HepG2 (cell line): ENCODE results near the gene DENND5B. TPM values are rescaled to one million over a fixed set of nuclear protein-coding genes. Genes with fewer than 3 reads are reported as not detected.
"Not testable (repeated sequence)": the region's sequence is repeated elsewhere in the genome, so short reads cannot be mapped to it uniquely, and the experiment has no call there.

Experiments
- ATAC-seq: fragments of 200-7000 bp; cut with Tn5 transposase; 3 replicates; pipeline ENCODE4 v1.9.1; 2020; ENCODE audit warnings: mild to moderate bottlenecking, moderate library complexity
- BruUV-seq: library from RNA; stranded (reverse); fragments of 400-500 nt; replicated peaks from 2 replicates; lab custom pipeline; 2021; lab: Mats Ljungman, UMichigan
- CTCF ChIA-PET: fragments of 300-600 bp; formaldehyde crosslinking; extraction: SDS; loops from one replicate; lab custom pipeline; 2021; ENCODE audit warnings: low total read pairs, inconsistent platforms, low intra/inter-chr PET ratio; lab: Yijun Ruan, JAX
- POLR2A ChIA-PET: fragments of 350-600 bp; sonication (Branson Sonifier 250); formaldehyde crosslinking; loops from one replicate; lab custom pipeline; 2020; ENCODE audit warnings: antibody characterized with exemption, inconsistent platforms; lab: Yijun Ruan, JAX
- DNase-seq: peaks from one replicate; pipeline ENCODE4 v3.0.0-alpha.2; 2015; ENCODE audit warnings: low spot score
- FAIRE-seq: peaks from 3 replicates; lab custom pipeline; 2011; peaks lifted over from hg19 to GRCh38; lab: Jason Lieb, UNC
- H2AFZ ChIP-seq: one replicate; pipeline ENCODE4 v1.6.1; 2011; ENCODE audit warnings: low read length, inconsistent platforms
- H3K27ac ChIP-seq: fragments of 300-600 bp; 3 replicates; pipeline ENCODE4 v1.8.0; 2011; ENCODE audit warnings: mixed run types, mild to moderate bottlenecking, mixed read lengths, low read length, inconsistent platforms; ENCODE audit not compliant: insufficient read depth; ENCODE audit errors: extremely low read length
- H3K27me3 ChIP-seq, 2 experiments: fragments of 200-600 bp in 1 of 2; 2 replicates in 1 of 2; 3 replicates in 1 of 2; pipeline versions ENCODE4 v1.6.0 to v1.8.0; 2011; ENCODE audit warnings: low read length in 2 of 2, mild to moderate bottlenecking in 2 of 2, moderate library complexity in 2 of 2, inconsistent platforms in 1 of 2; ENCODE audit not compliant: insufficient read depth in 2 of 2, control insufficient read depth in 1 of 2
- H3K36me3 ChIP-seq, 2 experiments: fragments of 200-600 bp in 1 of 2; replicated peaks in 1 of 2; 2 replicates in 1 of 2; 3 replicates in 1 of 2; pipeline versions ENCODE4 v1.5.1 to v1.8.0; 2011; ENCODE audit warnings: low read length in 2 of 2, inconsistent platforms in 1 of 2; ENCODE audit not compliant: insufficient read depth in 2 of 2, control insufficient read depth in 1 of 2
- H3K4me1 ChIP-seq: 2 replicates; pipeline ENCODE4 v1.5.1; 2012; ENCODE audit warnings: low read length, inconsistent platforms; ENCODE audit not compliant: insufficient read depth
- H3K4me2 ChIP-seq: 2 replicates; pipeline ENCODE4 v1.6.0; 2011; ENCODE audit warnings: low read depth, low read length, inconsistent platforms
- H3K4me3 ChIP-seq, 3 experiments: fragments of 200-600 bp in 1 of 3; sonication (generic), shearing (Covaris generic) in 1 of 3; replicated peaks in 1 of 3; 2 replicates each; pipeline ENCODE4 v1.5.1; 2011 to 2016; ENCODE audit warnings: low read length in 3 of 3, inconsistent platforms in 2 of 3, low read depth in 2 of 3, mild to moderate bottlenecking in 2 of 3, control low read depth in 1 of 3, mixed read lengths in 1 of 3; ENCODE audit not compliant: insufficient read depth in 1 of 3
- H3K79me2 ChIP-seq: one replicate; pipeline ENCODE4 v1.6.1; 2011; ENCODE audit warnings: low read length, inconsistent platforms; ENCODE audit not compliant: insufficient read depth
- H3K9ac ChIP-seq: 2 replicates; pipeline ENCODE4 v1.6.0; 2011; ENCODE audit warnings: mild to moderate bottlenecking, low read depth, low read length, inconsistent platforms; ENCODE audit not compliant: insufficient read depth
- H3K9me3 ChIP-seq: 2 replicates; pipeline ENCODE4 v1.5.1; 2012; ENCODE audit warnings: mild to moderate bottlenecking, low read length
- H4K20me1 ChIP-seq: 2 replicates; pipeline ENCODE4 v1.6.0; 2011; ENCODE audit warnings: inconsistent platforms, mild to moderate bottlenecking, low read length, moderate library complexity; ENCODE audit not compliant: insufficient read depth
- CBX5 ChIP-seq: sonication (generic); formaldehyde crosslinking; IDR thresholded peaks from 2 replicates; pipeline ENCODE4 v1.4.0; 2020; ENCODE audit warnings: missing genetic modification reagents, borderline replicate concordance
- DMAP1 ChIP-seq: IDR thresholded peaks from 2 replicates; pipeline ENCODE4 v1.6.1; 2016
- FOXA1 ChIP-seq, 2 experiments: fragments of 450-650 bp in 1 of 2; sonication (generic) in 1 of 2; formaldehyde crosslinking in 1 of 2; IDR thresholded peaks; 2 replicates each; pipeline versions ENCODE4 v1.4.0 to v1.6.1; 2016 to 2020; ENCODE audit warnings: missing genetic modification reagents in 1 of 2
- HCFC1 ChIP-seq: fragments of 150-350 bp; IDR thresholded peaks from 2 replicates; pipeline ENCODE4 v1.6.1; 2014; ENCODE audit warnings: low read depth, low read length
- MATR3 ChIP-seq: sonication (generic); formaldehyde crosslinking; IDR thresholded peaks from 2 replicates; pipeline ENCODE4 v1.4.0; 2020; ENCODE audit warnings: missing genetic modification reagents
- SOX13 ChIP-seq, 3 experiments: fragments of 450-650 bp in 1 of 3; sonication (generic) in 1 of 3; formaldehyde crosslinking in 1 of 3; IDR thresholded peaks in 2 of 3; conservative IDR thresholded peaks in 1 of 3; 2 replicates each; pipeline versions ENCODE4 v1.5.0 to v1.6.1; 2016 to 2020; ENCODE audit warnings: antibody characterized with exemption in 1 of 3, mild to moderate bottlenecking in 1 of 3, missing compliant biosample characterization in 1 of 3, missing genetic modification reagents in 1 of 3, moderate library complexity in 1 of 3
- STAT6 ChIP-seq: sonication (generic); formaldehyde crosslinking; IDR thresholded peaks from 2 replicates; pipeline ENCODE4 v1.4.0; 2020; ENCODE audit warnings: missing genetic modification reagents, mild to moderate bottlenecking, borderline replicate concordance
- ZBTB33 ChIP-seq: sonication (generic); formaldehyde crosslinking; IDR thresholded peaks from 2 replicates; pipeline ENCODE4 v1.4.0; 2020; ENCODE audit warnings: missing genetic modification reagents
- ZNF24 ChIP-seq: fragments of 450-650 bp; IDR thresholded peaks from 2 replicates; pipeline ENCODE4 v1.6.1; 2017; ENCODE audit warnings: antibody characterized with exemption, mild to moderate bottlenecking
- ZNF281 ChIP-seq: sonication (generic); formaldehyde crosslinking; IDR thresholded peaks from 2 replicates; pipeline ENCODE4 v1.4.0; 2020; ENCODE audit warnings: missing genetic modification reagents, borderline replicate concordance
- ZNF446 ChIP-seq: sonication (generic); formaldehyde crosslinking; IDR thresholded peaks from 2 replicates; pipeline ENCODE4 v1.5.0; 2020; ENCODE audit warnings: mild to moderate bottlenecking, missing genetic modification reagents
- ZNF777 ChIP-seq: sonication (generic); formaldehyde crosslinking; IDR thresholded peaks from 2 replicates; pipeline ENCODE4 v1.4.0; 2020; ENCODE audit warnings: missing genetic modification reagents
- WGBS: methylation state at CpG from one replicate; pipeline ENCODE4 v1.1.6; 2017; ENCODE audit warnings: low lambda C conversion rate; 5-methylcytosine and 5-hydroxymethylcytosine counted together
- in situ Hi-C: cut with HindIII; loops from 2 replicates; pipeline ENCODE4 v1.10.0; 2017; ENCODE audit warnings: low pct_unique_long_range_greater_than_20kb; ENCODE audit not compliant: extremely low pct_ligation_motif_present
- intact Hi-C: fragments of 100-400 bp; cut with micrococcal nuclease; formaldehyde crosslinking; loops from one replicate; pipeline ENCODE4 v1.10.0; 2022; ENCODE audit not compliant: unreplicated experiment
- polyA plus RNA-seq, 8 experiments: library from polyadenylated mRNA; depleted of rRNA in 3 of 8; stranded (reverse) in 7 of 8; unstranded in 1 of 8; fragments of >200 nt; fragmentation: Illumina TruSeq in 4 of 8; extraction: Trizol in 4 of 8; gene quantifications; 2 replicates each; pipeline versions ENCODE4 v1.2.1 to v1.2.3, GENCODE V29; 2011 to 2016; ENCODE audit warnings: low read depth in 4 of 8, missing spikeins in 1 of 8, mixed read lengths in 1 of 8; ENCODE audit not compliant: insufficient read depth in 1 of 8
- total RNA-seq, 5 experiments: library from RNA; depleted of rRNA; stranded (reverse); fragments of >200 nt; fragmentation: Illumina TruSeq; extraction: Trizol; gene quantifications; 2 replicates each; pipeline ENCODE4 v1.2.3, GENCODE V29; 2016; ENCODE audit warnings: low read depth in 1 of 5

Gene DENND5B
- total and polyA plus RNA-seq, 2 of the 13 experiments (the other 11 are each of a cell fraction or from before 2014, with no cell fraction given): 14.7 to 18.7 TPM

- TF ChIP-seq DMAP1 (CRISPR knock-in tag) (no peak), ZNF24 (no peak), ZNF446 (no peak), MATR3 (CRISPR knock-in tag) (no peak), CBX5 (no peak), HCFC1 (no peak), ZNF777 (CRISPR knock-in tag) (no peak), SOX13 (IDR thresholded peaks at IDR 0.05) (no peak), SOX13 (CRISPR knock-in tag; conservative IDR thresholded peaks at IDR 0.05 in 1 of 2, IDR thresholded peaks at IDR 0.05 in 1 of 2) (no peak), STAT6 (CRISPR knock-in tag) (no peak)
These were observed 33.2 kb downstream of the DENND5B start (continued) for GRCh38 chr12:31557707-31558106.

GRCh38 chr12:31555466-31555865 is 35.5 kb downstream of the DENND5B start:
- H3K36me3 ChIP-seq; H4K20me1 ChIP-seq; ATAC-seq; H3K9ac ChIP-seq; H2AFZ ChIP-seq; H3K27me3 ChIP-seq; intact Hi-C loops; H3K27ac ChIP-seq; CTCF ChIA-PET; FAIRE-seq; BruUV-seq; DNase-seq; in situ Hi-C loops; H3K4me3 ChIP-seq; H3K4me2 ChIP-seq; H3K9me3 ChIP-seq; TF ChIP-seq FOXA1 (IDR thresholded peaks at IDR 0.05): not testable (repeated sequence)
- POLR2A ChIA-PET: interaction anchor here (0.7 kb wide), 1 partner anchor 35 kb away, joined by 3 read pairs; the partner anchor contains the start of gene DENND5B
- Histone ChIP-seq H3K4me1 (peaks cover 21% of the 10 kb centered on the region), H3K79me2 (peaks cover 39% of the 10 kb centered on the region)
- 100% methylated on average over 4 of the region's 9 CpGs for WGBS
- TF ChIP-seq ZNF281 (CRISPR knock-in tag) (peak; percentile 40; the same call in 1 of the 2 replicates), ZBTB33 (CRISPR knock-in tag) (peak; percentile 97), FOXA1 (CRISPR knock-in tag; IDR thresholded peaks at IDR 0.05) (0 out of 2 replicates have a peak, but pooled peaks have one; percentile 13)
